ENCODE data around the gene WDR13.

The WDR13 gene

GRCh38 chrX:48578661-48579128 lies 18.6 kb upstream of the WDR13 start:
- peaks cover 59% of the 10 kb centered on the region for H3K36me3 Mint-ChIP-seq (ENCODE audit: insufficient read depth)
- DNase-seq (no peak), ATAC-seq (replicated peaks) (no peak)
- H3K4me3 Mint-ChIP-seq: no peak overlapping the region
- H3K27ac Mint-ChIP-seq: peak overlapping the region; percentile 28 to 81
- no peaks in the 10 kb centered on the region for H3K9me3 Mint-ChIP-seq
- no peaks in the 10 kb centered on the region for H3K27me3 Mint-ChIP-seq
- peaks cover 6 to 13% of the 10 kb centered on the region in 2 donors for H3K4me1 Mint-ChIP-seq (ENCODE audit: low read depth in 2 of 2)

- Mint-ChIP-seq H3K27ac (peak overlapping the region in 1 of 2 donors; percentile 81), H3K27me3 (no peaks in the 10 kb centered on the region), H3K9me3 (no peaks in the 10 kb centered on the region), H3K4me3 (no peak overlapping the region), H3K4me1 (ENCODE audit: low read depth in 2 of 2) (peaks cover 4 to 10% of the 10 kb centered on the region in 2 donors), H3K36me3 (ENCODE audit: insufficient read depth) (peaks cover 53% of the 10 kb centered on the region)
- ATAC-seq (replicated peaks) (no peak), DNase-seq (no peak)
Observed at GRCh38 chrX:48579259-48579658, 18.0 kb upstream of the WDR13 start.

- ATAC-seq (replicated peaks) (no peak), DNase-seq (no peak)
- Mint-ChIP-seq H3K4me3 (no peak overlapping the region), H3K27ac (no peak overlapping the region), H3K9me3 (no peaks in the 10 kb centered on the region), H3K36me3 (ENCODE audit: insufficient read depth) (peaks cover 39% of the 10 kb centered on the region), H3K27me3 (no peaks in the 10 kb centered on the region), H3K4me1 (ENCODE audit: low read depth in 2 of 2) (peaks cover 2 to 4% of the 10 kb centered on the region in 2 donors)
Observed at GRCh38 chrX:48580662-48581061, 16.6 kb upstream of the WDR13 start.

- no peaks in the 10 kb centered on the region for H3K4me1 Mint-ChIP-seq (ENCODE audit: low read depth in 2 of 2)
- H3K27ac Mint-ChIP-seq: no peak overlapping the region
- H3K36me3 Mint-ChIP-seq (ENCODE audit: insufficient read depth): peaks cover 1% of the 10 kb centered on the region
- DNase-seq: no peak
- H3K27me3 Mint-ChIP-seq: no peaks in the 10 kb centered on the region
- no peak for ATAC-seq (replicated peaks)
- H3K9me3 Mint-ChIP-seq: no peaks in the 10 kb centered on the region
- H3K4me3 Mint-ChIP-seq: no peak overlapping the region
Observed at GRCh38 chrX:48584698-48585097, 12.6 kb upstream of the WDR13 start.

GRCh38 chrX:48589482-48590162 lies 7.7 kb upstream of the WDR13 start:
- no peaks in the 10 kb centered on the region for H3K36me3 Mint-ChIP-seq (ENCODE audit: insufficient read depth)
- peaks cover 0 to 3% of the 10 kb centered on the region in 2 donors for H3K4me1 Mint-ChIP-seq (ENCODE audit: low read depth in 2 of 2)
- DNase-seq (no peak), ATAC-seq (replicated peaks) (no peak)
- H3K27me3 Mint-ChIP-seq: no peaks in the 10 kb centered on the region
- H3K27ac Mint-ChIP-seq: no peak overlapping the region
- no peaks in the 10 kb centered on the region for H3K9me3 Mint-ChIP-seq
- H3K4me3 Mint-ChIP-seq: no peak overlapping the region

- Mint-ChIP-seq H3K4me1 (ENCODE audit: low read depth in 2 of 2) (peaks cover 0 to 3% of the 10 kb centered on the region in 2 donors), H3K36me3 (ENCODE audit: insufficient read depth) (no peaks in the 10 kb centered on the region), H3K9me3 (no peaks in the 10 kb centered on the region), H3K4me3 (no peak overlapping the region), H3K27me3 (no peaks in the 10 kb centered on the region), H3K27ac (no peak overlapping the region)
- ATAC-seq (replicated peaks): no peak
- no peak for DNase-seq
Observed at GRCh38 chrX:48590203-48591103, 6.8 kb upstream of the WDR13 start.

- Mint-ChIP-seq H3K27ac (no peak overlapping the region), H3K4me3 (no peak overlapping the region), H3K9me3 (no peaks in the 10 kb centered on the region), H3K4me1 (ENCODE audit: low read depth in 2 of 2) (peaks cover 0 to 3% of the 10 kb centered on the region in 2 donors), H3K36me3 (ENCODE audit: insufficient read depth) (no peaks in the 10 kb centered on the region), H3K27me3 (no peaks in the 10 kb centered on the region)
- ATAC-seq (replicated peaks): no peak
- DNase-seq: no peak
Observed at GRCh38 chrX:48591255-48591791, 6.0 kb upstream of the WDR13 start.

GRCh38 chrX:48592971-48593370 lies 4.3 kb upstream of the WDR13 start:
- no peak overlapping the region for H3K27ac Mint-ChIP-seq
- ATAC-seq (replicated peaks) (no peak), DNase-seq (no peak)
- peaks cover 8% of the 10 kb centered on the region for H3K36me3 Mint-ChIP-seq (ENCODE audit: insufficient read depth)
- no peaks in the 10 kb centered on the region for H3K9me3 Mint-ChIP-seq
- H3K4me3 Mint-ChIP-seq: no peak overlapping the region
- no peaks in the 10 kb centered on the region for H3K27me3 Mint-ChIP-seq
- H3K4me1 Mint-ChIP-seq (ENCODE audit: low read depth in 2 of 2): peaks cover 7 to 9% of the 10 kb centered on the region in 2 donors

GRCh38 chrX:48595929-48596328 lies 1.4 kb upstream of the WDR13 start:
- no peak overlapping the region for H3K4me3 Mint-ChIP-seq
- H3K27ac Mint-ChIP-seq: no peak overlapping the region
- H3K27me3 Mint-ChIP-seq: no peaks in the 10 kb centered on the region
- no peaks in the 10 kb centered on the region for H3K9me3 Mint-ChIP-seq
- peaks cover 12 to 15% of the 10 kb centered on the region in 2 donors for H3K4me1 Mint-ChIP-seq (ENCODE audit: low read depth in 2 of 2)
- ATAC-seq (replicated peaks): no peak
- H3K36me3 Mint-ChIP-seq (ENCODE audit: insufficient read depth): peaks cover 17% of the 10 kb centered on the region
- DNase-seq: no peak

GRCh38 chrX:48598614-48599013 lies 1.3 kb downstream of the WDR13 start:
- Mint-ChIP-seq H3K27me3 (no peaks in the 10 kb centered on the region), H3K9me3 (no peaks in the 10 kb centered on the region), H3K4me3 (peak overlapping the region; percentile 94 to 96), H3K4me1 (ENCODE audit: low read depth in 2 of 2) (peaks cover 12% of the 10 kb centered on the region in 2 donors), H3K27ac (peak overlapping the region; percentile 99), H3K36me3 (ENCODE audit: insufficient read depth) (peaks cover 23% of the 10 kb centered on the region)
- no peak for ATAC-seq (replicated peaks)
- DNase-seq: no peak

- H3K9me3 Mint-ChIP-seq: no peaks in the 10 kb centered on the region
- H3K27me3 Mint-ChIP-seq: no peaks in the 10 kb centered on the region
- peaks cover 23% of the 10 kb centered on the region for H3K36me3 Mint-ChIP-seq (ENCODE audit: insufficient read depth)
- DNase-seq: no peak
- H3K4me3 Mint-ChIP-seq: no peak overlapping the region
- no peak for ATAC-seq (replicated peaks)
- H3K27ac Mint-ChIP-seq: no peak overlapping the region
- H3K4me1 Mint-ChIP-seq (ENCODE audit: low read depth in 2 of 2): peaks cover 12% of the 10 kb centered on the region in 2 donors
Observed at GRCh38 chrX:48599341-48599740, 2.0 kb downstream of the WDR13 start.

GRCh38 chrX:48600226-48600625 lies 2.9 kb downstream of the WDR13 start:
- no peak overlapping the region for H3K4me3 Mint-ChIP-seq
- ATAC-seq (replicated peaks): no peak
- no peaks in the 10 kb centered on the region for H3K27me3 Mint-ChIP-seq
- no peak for DNase-seq
- no peaks in the 10 kb centered on the region for H3K9me3 Mint-ChIP-seq
- H3K27ac Mint-ChIP-seq: no peak overlapping the region
- H3K4me1 Mint-ChIP-seq (ENCODE audit: low read depth in 2 of 2): peaks cover 12% of the 10 kb centered on the region in 2 donors
- H3K36me3 Mint-ChIP-seq (ENCODE audit: insufficient read depth): peaks cover 27% of the 10 kb centered on the region

GRCh38 chrX:48601741-48602394 lies 4.6 kb downstream of the WDR13 start:
- no peak for DNase-seq
- H3K4me3 Mint-ChIP-seq: no peak overlapping the region

More at GRCh38 chrX:48601741-48602394, 4.6 kb downstream of the WDR13 start:
- Mint-ChIP-seq H3K27ac (no peak overlapping the region), H3K36me3 (ENCODE audit: insufficient read depth) (peaks cover 28% of the 10 kb centered on the region), H3K27me3 (no peaks in the 10 kb centered on the region), H3K4me1 (ENCODE audit: low read depth in 2 of 2) (peaks cover 12% of the 10 kb centered on the region in 2 donors), H3K9me3 (no peaks in the 10 kb centered on the region)
- no peak for ATAC-seq (replicated peaks)
